H9 (cell line): ENCODE measurements around the gene CENPB. TPM values are rescaled to one million over a fixed set of nuclear protein-coding genes. Genes with fewer than 3 reads are reported as not detected.

Experiments used
- DNase-seq: peaks from one replicate; pipeline ENCODE4 v3.0.0-alpha.2; 2017
- H2AFZ ChIP-seq: one replicate; pipeline ENCODE4 v1.6.1; 2013; ENCODE audit warnings: mild to moderate bottlenecking, low read length, control low read depth, moderate library complexity
- H2AK5ac ChIP-seq: 2 replicates; pipeline ENCODE4 v1.6.1; 2013; ENCODE audit warnings: low read length, control low read depth, mixed read lengths; ENCODE audit not compliant: insufficient read length
- H2BK120ac ChIP-seq: one replicate; pipeline ENCODE4 v1.6.1; 2013; ENCODE audit warnings: low read depth, mild to moderate bottlenecking, low read length, control low read depth, inconsistent platforms; ENCODE audit not compliant: poor library complexity, severe bottlenecking
- H2BK12ac ChIP-seq: 2 replicates; pipeline ENCODE4 v1.6.1; 2013; ENCODE audit warnings: low read length, control low read depth, mixed read lengths, low read depth; ENCODE audit not compliant: insufficient read length
- H2BK15ac ChIP-seq: 2 replicates; pipeline ENCODE4 v1.6.1; 2013; ENCODE audit warnings: low read depth, low read length, control low read depth
- H2BK20ac ChIP-seq: one replicate; pipeline ENCODE4 v1.6.1; 2013; ENCODE audit warnings: low read depth, mild to moderate bottlenecking, low read length, control low read depth, inconsistent platforms; ENCODE audit not compliant: poor library complexity, severe bottlenecking
- H2BK5ac ChIP-seq: 2 replicates; pipeline ENCODE4 v1.6.1; 2013; ENCODE audit warnings: low read length, control low read depth, mixed read lengths; ENCODE audit not compliant: insufficient read length
- H3K14ac ChIP-seq: 2 replicates; pipeline ENCODE4 v1.6.1; 2013; ENCODE audit warnings: low read length, control low read depth; ENCODE audit not compliant: insufficient read depth
- H3K18ac ChIP-seq: 2 replicates; pipeline ENCODE4 v1.6.1; 2013; ENCODE audit warnings: low read depth, mild to moderate bottlenecking, mixed read lengths, low read length, control low read depth; ENCODE audit not compliant: insufficient read length
- H3K23ac ChIP-seq: 2 replicates; pipeline ENCODE4 v1.6.1; 2013; ENCODE audit warnings: low read length, control low read depth, mixed read lengths, low read depth; ENCODE audit not compliant: insufficient read length
- H3K23me2 ChIP-seq: 2 replicates; pipeline ENCODE4 v1.6.1; 2013; ENCODE audit warnings: low read depth, mild to moderate bottlenecking, mixed read lengths, low read length, control low read depth; ENCODE audit not compliant: insufficient read length, poor library complexity, severe bottlenecking
- H3K27ac ChIP-seq: 2 replicates; pipeline ENCODE4 v1.5.1; 2013; ENCODE audit warnings: low read length, control low read depth, mixed read lengths, low read depth; ENCODE audit not compliant: insufficient read length
- H3K27me3 ChIP-seq: 2 replicates; pipeline ENCODE4 v1.6.1; 2013; ENCODE audit warnings: low read length, control low read depth, inconsistent platforms; ENCODE audit not compliant: insufficient read depth
- H3K4ac ChIP-seq: 2 replicates; pipeline ENCODE4 v1.6.1; 2013; ENCODE audit warnings: low read depth, mild to moderate bottlenecking, control low read depth, inconsistent platforms, low read length, moderate library complexity
- H3K4me1 ChIP-seq: 2 replicates; pipeline ENCODE4 v1.6.1; 2013; ENCODE audit warnings: low read length, control low read depth, inconsistent platforms; ENCODE audit not compliant: insufficient read depth
- H3K4me2 ChIP-seq: 2 replicates; pipeline ENCODE4 v1.6.1; 2013; ENCODE audit warnings: low read length, control low read depth, mixed read lengths; ENCODE audit not compliant: insufficient read length, insufficient read depth
- H3K56ac ChIP-seq: 2 replicates; pipeline ENCODE4 v1.6.1; 2013; ENCODE audit warnings: low read depth, mild to moderate bottlenecking, mixed read lengths, low read length, control low read depth; ENCODE audit not compliant: insufficient read length
- H3K79me1 ChIP-seq: 2 replicates; pipeline ENCODE4 v1.6.1; 2013; ENCODE audit warnings: low read depth, mild to moderate bottlenecking, moderate library complexity, low read length, control low read depth, inconsistent platforms; ENCODE audit not compliant: insufficient read depth, poor library complexity, severe bottlenecking
- H3K79me2 ChIP-seq: 2 replicates; pipeline ENCODE4 v1.6.1; 2013; ENCODE audit warnings: low read length, control low read depth, inconsistent platforms; ENCODE audit not compliant: insufficient read depth
- H3K9ac ChIP-seq: 2 replicates; pipeline ENCODE4 v1.6.1; 2013; ENCODE audit warnings: low read length, control low read depth, mixed read lengths; ENCODE audit not compliant: insufficient read length; ENCODE audit errors: extremely low read depth
- H3K9me3 ChIP-seq: one replicate; pipeline ENCODE4 v1.6.1; 2013; ENCODE audit warnings: low read depth, low read length, inconsistent platforms; ENCODE audit not compliant: control insufficient read depth
- H3T11ph ChIP-seq: one replicate; pipeline ENCODE4 v1.6.1; 2013; ENCODE audit warnings: mild to moderate bottlenecking, low read length, control low read depth, inconsistent platforms
- H4K20me1 ChIP-seq: one replicate; pipeline ENCODE4 v1.6.1; 2013; ENCODE audit not compliant: control insufficient read depth, insufficient read length, insufficient read depth
- H4K5ac ChIP-seq: 2 replicates; pipeline ENCODE4 v1.6.1; 2013; ENCODE audit warnings: low read depth, mild to moderate bottlenecking, mixed read lengths, low read length, control low read depth; ENCODE audit not compliant: insufficient read length
- H4K8ac ChIP-seq: replicated peaks from 2 replicates; pipeline ENCODE4 v1.6.1; 2013; ENCODE audit warnings: low read length, control low read depth, mixed read lengths, low read depth; ENCODE audit not compliant: insufficient read length
- H4K91ac ChIP-seq: 2 replicates; pipeline ENCODE4 v1.6.1; 2013; ENCODE audit warnings: low read depth, mild to moderate bottlenecking, moderate library complexity, mixed read lengths, low read length, control low read depth; ENCODE audit not compliant: insufficient read length
- H3K27ac Mint-ChIP-seq, 3 experiments: 2 replicates in 2 of 3; 3 replicates in 1 of 3; pipeline ENCODE4 v1.8.0; 2020 to 2021; ENCODE audit warnings: mixed read lengths in 3 of 3, mild to moderate bottlenecking in 1 of 3, moderate library complexity in 1 of 3
- H3K27me3 Mint-ChIP-seq: 2 replicates; pipeline ENCODE4 v1.8.0; 2021; ENCODE audit warnings: low read depth, mild to moderate bottlenecking, moderate library complexity, mixed read lengths
- H3K36me3 Mint-ChIP-seq, 3 experiments: 2 replicates in 2 of 3; 3 replicates in 1 of 3; pipeline ENCODE4 v1.8.0; 2020 to 2021; ENCODE audit warnings: low read depth in 3 of 3, mixed read lengths in 3 of 3; ENCODE audit not compliant: insufficient read depth in 1 of 3
- H3K4me1 Mint-ChIP-seq, 2 experiments: 2 replicates each; pipeline ENCODE4 v1.8.0; 2020; ENCODE audit warnings: mixed read lengths in 2 of 2
- H3K4me3 Mint-ChIP-seq, 2 experiments: 2 replicates in 1 of 2; 3 replicates in 1 of 2; pipeline ENCODE4 v1.8.0; 2020 to 2021; ENCODE audit warnings: mild to moderate bottlenecking in 2 of 2, mixed read lengths in 2 of 2, moderate library complexity in 1 of 2
- H3K9me3 Mint-ChIP-seq, 2 experiments: 2 replicates in 1 of 2; 3 replicates in 1 of 2; pipeline ENCODE4 v1.8.0; 2020; ENCODE audit warnings: mild to moderate bottlenecking in 2 of 2, mixed read lengths in 2 of 2, moderate library complexity in 1 of 2
- WGBS: extraction: QIAGEN DNeasy Blood & Tissue Kit; methylation state at CpG from one replicate; pipeline ENCODE4 v1.1.7; 2013; ENCODE audit warnings: missing lambda C conversion rate, low lambda C conversion rate, mixed read lengths; ENCODE audit not compliant: insufficient read length; ENCODE audit errors: extremely low coverage; 5-methylcytosine and 5-hydroxymethylcytosine counted together
- total RNA-seq: library from RNA; stranded (reverse); gene quantifications from 2 replicates; pipeline ENCODE4 v1.2.1, GENCODE V29; 2021
- TF ChIP-seq, protein P1 (sequence below): fragments of 200-600 bp; sonication (generic); conservative IDR thresholded peaks from 3 replicates; pipeline ENCODE4 v1.8.0; 2021; ENCODE audit warnings: antibody characterized with exemption, mild to moderate bottlenecking

CENPB gene
- total RNA-seq, 1 experiment from 2014 or later = 63.1 TPM

DNA sequence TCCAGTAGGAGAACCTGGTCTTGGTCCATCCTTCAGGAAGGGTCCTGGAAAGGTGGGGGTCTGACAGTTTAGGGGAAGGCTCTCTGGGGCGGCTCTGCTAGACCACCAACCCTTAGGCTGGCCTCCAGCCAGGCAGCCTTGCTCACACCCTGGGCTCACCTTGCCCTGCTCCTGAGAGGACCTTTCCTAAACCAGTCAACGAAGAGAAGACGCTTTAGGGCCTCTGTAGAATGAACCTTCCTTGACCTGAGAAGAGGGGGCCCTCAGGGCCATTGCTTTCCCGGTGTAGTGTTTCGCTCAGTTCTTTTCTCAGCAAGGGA, 10.6 kb upstream of the CENPB start:
- Histone ChIP-seq H3K27me3 (no peaks in the 10 kb centered on the region), H4K20me1 (no peaks in the 10 kb centered on the region), H2BK15ac (no peak overlapping the region), H3K23ac (no peak overlapping the region), H4K8ac (no peak overlapping the region), H3K23me2 (peaks cover 19% of the 10 kb centered on the region), H2BK5ac (no peak overlapping the region), H3K56ac (no peak overlapping the region), H3K27ac (no peak overlapping the region), H3K4ac (no peak overlapping the region), H3T11ph (no peak overlapping the region), H3K9ac (no peak overlapping the region), H4K91ac (no peak overlapping the region), H2BK20ac (no peak overlapping the region), H3K79me2 (no peaks in the 10 kb centered on the region), H3K4me1 (no peaks in the 10 kb centered on the region; the same call in 1 of the 2 replicates), H3K79me1 (no peaks in the 10 kb centered on the region), H4K5ac (no peak overlapping the region), H3K9me3 (no peaks in the 10 kb centered on the region), H3K4me2 (peak overlapping the region; percentile 35), H2BK120ac (no peak overlapping the region), H2AFZ (no peak overlapping the region), H3K18ac (no peak overlapping the region), H2BK12ac (no peak overlapping the region), H2AK5ac (no peak overlapping the region), H3K14ac (no peak overlapping the region)
- Mint-ChIP-seq H3K27ac (peak overlapping the region in 1 of 3 experiments; percentile 23; a peak in 1 of 7 replicates), H3K4me3 (peak overlapping the region; percentile 73 to 92), H3K9me3 (no peaks in the 10 kb centered on the region), H3K27me3 (peaks cover 19% of the 10 kb centered on the region), H3K4me1 (peaks cover 42 to 54% of the 10 kb centered on the region in 2 experiments), H3K36me3 (peaks cover 8 to 18% (median 13%) of the 10 kb centered on the region in 3 experiments; a peak in 5 of 7 replicates)
- TF ChIP-seq, protein P1, sequence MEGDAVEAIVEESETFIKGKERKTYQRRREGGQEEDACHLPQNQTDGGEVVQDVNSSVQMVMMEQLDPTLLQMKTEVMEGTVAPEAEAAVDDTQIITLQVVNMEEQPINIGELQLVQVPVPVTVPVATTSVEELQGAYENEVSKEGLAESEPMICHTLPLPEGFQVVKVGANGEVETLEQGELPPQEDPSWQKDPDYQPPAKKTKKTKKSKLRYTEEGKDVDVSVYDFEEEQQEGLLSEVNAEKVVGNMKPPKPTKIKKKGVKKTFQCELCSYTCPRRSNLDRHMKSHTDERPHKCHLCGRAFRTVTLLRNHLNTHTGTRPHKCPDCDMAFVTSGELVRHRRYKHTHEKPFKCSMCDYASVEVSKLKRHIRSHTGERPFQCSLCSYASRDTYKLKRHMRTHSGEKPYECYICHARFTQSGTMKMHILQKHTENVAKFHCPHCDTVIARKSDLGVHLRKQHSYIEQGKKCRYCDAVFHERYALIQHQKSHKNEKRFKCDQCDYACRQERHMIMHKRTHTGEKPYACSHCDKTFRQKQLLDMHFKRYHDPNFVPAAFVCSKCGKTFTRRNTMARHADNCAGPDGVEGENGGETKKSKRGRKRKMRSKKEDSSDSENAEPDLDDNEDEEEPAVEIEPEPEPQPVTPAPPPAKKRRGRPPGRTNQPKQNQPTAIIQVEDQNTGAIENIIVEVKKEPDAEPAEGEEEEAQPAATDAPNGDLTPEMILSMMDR = no peak
- no peak for DNase-seq
- WGBS = no CpG with 5 or more reads among the region's 5 CpGs
